Aorta (tissue), 5 donors: ENCODE measurements around the gene BAIAP2L2. TPM values are rescaled to one million over a fixed set of nuclear protein-coding genes. Genes with fewer than 3 reads are reported as not detected.
A peak's percentile ranks its signal among the peaks of the same experiment; 100 is the strongest.

ENCODE experiments used
- ATAC-seq: fragments of 200-7000 bp; cut with Tn5 transposase; one replicate; pipeline ENCODE4 v1.9.1; 2022; ENCODE audit warnings: moderate library complexity; ENCODE audit not compliant: low FRiP score
- DNase-seq, 2 donors: peaks; one replicate each; pipeline ENCODE4 v3.0.0-alpha.2; 2020
- H3K27ac ChIP-seq, 2 donors: one replicate each; pipeline ENCODE4 v1.5.1; 2013; ENCODE audit warnings: low read length in 2 of 2, mild to moderate bottlenecking in 2 of 2, moderate library complexity in 2 of 2, control low read depth in 1 of 2, inconsistent platforms in 1 of 2, low read depth in 1 of 2
- H3K27me3 ChIP-seq, 2 donors: one replicate each; pipeline ENCODE4 v1.6.1; 2013; ENCODE audit warnings: control low read depth in 1 of 2, low read length in 1 of 2, mild to moderate bottlenecking in 1 of 2, moderate library complexity in 1 of 2; ENCODE audit not compliant: insufficient read depth in 2 of 2, control insufficient read depth in 1 of 2
- H3K36me3 ChIP-seq, 2 donors: one replicate each; pipeline ENCODE4 v1.6.1; 2013; ENCODE audit warnings: control low read depth in 1 of 2, low read length in 1 of 2, mild to moderate bottlenecking in 1 of 2; ENCODE audit not compliant: insufficient read depth in 2 of 2, control insufficient read depth in 1 of 2
- H3K4me1 ChIP-seq, 2 donors: one replicate each; pipeline ENCODE4 v1.6.1; 2013; ENCODE audit warnings: low read length in 2 of 2, control low read depth in 1 of 2, mild to moderate bottlenecking in 1 of 2, moderate library complexity in 1 of 2; ENCODE audit not compliant: insufficient read depth in 2 of 2, control insufficient read depth in 1 of 2
- H3K4me3 ChIP-seq, 2 donors: one replicate each; pipeline ENCODE4 v1.5.1; 2013; ENCODE audit warnings: low read length in 2 of 2, control low read depth in 1 of 2, mild to moderate bottlenecking in 1 of 2
- H3K9me3 ChIP-seq: one replicate; pipeline ENCODE4 v1.6.1; 2013; ENCODE audit warnings: mild to moderate bottlenecking, low read length; ENCODE audit not compliant: control insufficient read depth
- WGBS, 2 donors: extraction: QIAGEN DNeasy Blood & Tissue Kit; methylation state at CpG; one replicate each; pipeline ENCODE4 v1.1.7; 2013; 5-methylcytosine and 5-hydroxymethylcytosine counted together
- intact Hi-C, 2 donors: fragments of 100-400 bp; cut with DNase I; formaldehyde crosslinking; loops; one replicate each; pipeline versions ENCODE4 v1.14.2 to v1.15.0; 2022
- polyA plus RNA-seq, 2 donors: library from polyadenylated mRNA; stranded (reverse); fragments of 200-250 nt; gene quantifications; one replicate each; pipeline ENCODE4 v1.2.3, GENCODE V29; 2013
- total RNA-seq, 2 donors: library from RNA; stranded (reverse); fragmentation: NEBNext Ultra II Directional; extraction: Animal tissue kit (Norgen Biotek cat#: 25700); gene quantifications; one replicate each; pipeline ENCODE4 v1.2.1, GENCODE V29; 2021
- donor health status: healthy with polysubstance abuse.
- donor health status: Bipolar disorder and iron deficiency.
- donor health status: DM: no; HTN: no; CAD: no.
- donor health status: DM: no; HTN: no; CAD: no.
- donor health status: DM: yes; HTN: yes; CAD: no.

The BAIAP2L2 gene
- total and polyA plus RNA-seq, 4 donors, result 0.26 to 11.9 (median 1.4) TPM

- Histone ChIP-seq H3K36me3 (no peaks in the 10 kb centered on the region), H3K27ac (no peak overlapping the region), H3K9me3 (no peaks in the 10 kb centered on the region), H3K27me3 (no peaks in the 10 kb centered on the region), H3K4me1 (no peaks in the 10 kb centered on the region), H3K4me3 (no peak overlapping the region)
- intact Hi-C loops, result loop anchor here (1.0 to 5.0 kb wide), 3 partner anchors 68 to 239 kb away; partner anchors contain the start of gene PLA2G6 (in 1 of the 2)
- WGBS, 2 donors, result 45 to 51% methylated on average over 31 to 32 of the region's 32 CpGs
- DNase-seq, result peak; percentile 91 to 96
- peak; percentile 85 for ATAC-seq
These were observed 4.3 kb upstream of the BAIAP2L2 start for GRCh38 chr22:38114484-38115398.

GRCh38 chr22:38112381-38112780, 1.9 kb upstream of the BAIAP2L2 start:
- no peaks in the 10 kb centered on the region for H3K27me3 ChIP-seq
- ATAC-seq, result no peak
- intact Hi-C loops, result loop anchor here in 1 of 2 donors (5.0 kb wide), 1 partner anchor 70 kb away; the partner anchor contains the start of gene PLA2G6
- H3K36me3 ChIP-seq, result no peaks in the 10 kb centered on the region
- H3K9me3 ChIP-seq, result no peaks in the 10 kb centered on the region
- DNase-seq, result peak in 1 of 2 donors; percentile 71
- no peak overlapping the region for H3K27ac ChIP-seq
- WGBS, 2 donors, result 94 to 95% methylated on average over 20 to 22 of the region's 22 CpGs
- H3K4me1 ChIP-seq, result no peaks in the 10 kb centered on the region
- no peak overlapping the region for H3K4me3 ChIP-seq

- peak in 1 of 2 donors; percentile 72 for DNase-seq
- no peak for ATAC-seq
- Histone ChIP-seq H3K4me1 (no peaks in the 10 kb centered on the region), H3K27me3 (no peaks in the 10 kb centered on the region), H3K9me3 (no peaks in the 10 kb centered on the region), H3K36me3 (no peaks in the 10 kb centered on the region), H3K27ac (no peak overlapping the region), H3K4me3 (no peak overlapping the region)
- WGBS, 2 donors, result 62 to 69% methylated on average over 11 of the region's 11 CpGs
- intact Hi-C loops, result loop anchor here in 1 of 2 donors (5.0 kb wide), 1 partner anchor 70 kb away; the partner anchor contains the start of gene PLA2G6
These were observed 1.5 kb upstream of the BAIAP2L2 start for GRCh38 chr22:38111925-38112355.

GRCh38 chr22:38110863-38111852, 674 bp upstream of the BAIAP2L2 start:
- H3K9me3 ChIP-seq, result no peaks in the 10 kb centered on the region
- no peaks in the 10 kb centered on the region for H3K4me1 ChIP-seq
- ATAC-seq (no peak), DNase-seq (peak in 1 of 2 donors; percentile 75)
- no peaks in the 10 kb centered on the region for H3K27me3 ChIP-seq
- H3K36me3 ChIP-seq, result no peaks in the 10 kb centered on the region
- intact Hi-C loops, result loop anchor here in 1 of 2 donors (5.0 kb wide), 1 partner anchor 71 kb away; the partner anchor contains the start of gene PLA2G6
- H3K4me3 ChIP-seq, result no peak overlapping the region
- no peak overlapping the region for H3K27ac ChIP-seq
- WGBS, 2 donors, result 87 to 90% methylated on average over 30 of the region's 30 CpGs

GRCh38 chr22:38109371-38110001, 998 bp downstream of the BAIAP2L2 start:
- WGBS, 2 donors, result 73 to 84% methylated on average over 19 to 22 of the region's 22 CpGs
- Histone ChIP-seq H3K4me3 (no peak overlapping the region), H3K36me3 (no peaks in the 10 kb centered on the region), H3K27ac (no peak overlapping the region), H3K9me3 (no peaks in the 10 kb centered on the region), H3K4me1 (no peaks in the 10 kb centered on the region), H3K27me3 (no peaks in the 10 kb centered on the region)
- DNase-seq (peak; percentile 46 to 69), ATAC-seq (no peak)
- intact Hi-C loops, result loop anchor here in 1 of 2 donors (5.0 kb wide), 1 partner anchor 73 kb away; the partner anchor contains the start of gene PLA2G6

- Histone ChIP-seq H3K36me3 (no peaks in the 10 kb centered on the region), H3K27ac (no peak overlapping the region), H3K9me3 (no peaks in the 10 kb centered on the region), H3K4me3 (no peak overlapping the region), H3K27me3 (no peaks in the 10 kb centered on the region), H3K4me1 (no peaks in the 10 kb centered on the region)
- intact Hi-C loops, result no loop called here
- DNase-seq (peak; percentile 38 to 49), ATAC-seq (no peak)
- WGBS, 2 donors, result 89 to 91% methylated on average over 15 of the region's 15 CpGs
These were observed 1.7 kb downstream of the BAIAP2L2 start for GRCh38 chr22:38108561-38109319.

GRCh38 chr22:38107692-38108515, 2.6 kb downstream of the BAIAP2L2 start:
- intact Hi-C loops, result no loop called here
- no peak for ATAC-seq
- H3K36me3 ChIP-seq, result no peaks in the 10 kb centered on the region
- no peaks in the 10 kb centered on the region for H3K27me3 ChIP-seq
- no peaks in the 10 kb centered on the region for H3K4me1 ChIP-seq
- no peak overlapping the region for H3K4me3 ChIP-seq
- H3K9me3 ChIP-seq, result no peaks in the 10 kb centered on the region
- 50 to 55% methylated on average over 17 of the region's 17 CpGs for WGBS, 2 donors
- peak; percentile 49 to 72 for DNase-seq
- no peak overlapping the region for H3K27ac ChIP-seq
